Gastroesophageal sphincter (tissue), 3 donors: Measurements from ENCODE around the gene NDUFA12.

Experiments used
- CTCF ChIP-seq, 4 experiments: fragments of 200-600 bp in 2 of 4; fragments of 450-650 bp in 2 of 4; sonication (generic) in 1 of 4; IDR thresholded peaks; one replicate each; pipeline ENCODE4 v1.5.1; 2017 to 2019; ENCODE audit warnings: antibody characterized with exemption in 4 of 4, mild to moderate bottlenecking in 2 of 4, moderate library complexity in 2 of 4
- EP300 ChIP-seq: sonication (generic); formaldehyde crosslinking; IDR thresholded peaks from one replicate; pipeline ENCODE4 v1.6.1; 2017; ENCODE audit warnings: antibody characterized with exemption, mild to moderate bottlenecking
- POLR2A ChIP-seq, 2 donors: fragments of 450-650 bp; IDR thresholded peaks; one replicate each; pipeline ENCODE4 v1.6.1; 2017; ENCODE audit warnings: antibody characterized with exemption in 2 of 2, mild to moderate bottlenecking in 2 of 2, moderate library complexity in 1 of 2

GRCh38 chr12:94979941-94980340 is 23.6 kb downstream of the NDUFA12 start:
- TF ChIP-seq POLR2A (IDR thresholded peaks at IDR 0.05) = no peak
- TF ChIP-seq CTCF (IDR thresholded peaks at IDR 0.05) = no peak
- no peak for TF ChIP-seq EP300
